CD1c-positive myeloid dendritic cell (primary cell): ENCODE results near the gene PIH1D1.

Experiments used
- DNase-seq: peaks from one replicate; pipeline ENCODE4 v3.0.0-alpha.2; 2016; ENCODE audit errors: extremely low spot score

The PIH1D1 gene

GRCh38 chr19:49451430-49452181 lies at the start of gene PIH1D1:
Gene PIH1D1 (minus strand): TSS chr19:49451814. CDS start chr19:49451574, 240 bp downstream.
- DNase-seq, result peak; percentile 99

GRCh38 chr19:49499030-49499670 lies 47.5 kb upstream of the PIH1D1 start:
- no peak for DNase-seq

- no peak for DNase-seq
Measured at GRCh38 chr19:49498475-49498874, 46.9 kb upstream of the PIH1D1 start.

DNA sequence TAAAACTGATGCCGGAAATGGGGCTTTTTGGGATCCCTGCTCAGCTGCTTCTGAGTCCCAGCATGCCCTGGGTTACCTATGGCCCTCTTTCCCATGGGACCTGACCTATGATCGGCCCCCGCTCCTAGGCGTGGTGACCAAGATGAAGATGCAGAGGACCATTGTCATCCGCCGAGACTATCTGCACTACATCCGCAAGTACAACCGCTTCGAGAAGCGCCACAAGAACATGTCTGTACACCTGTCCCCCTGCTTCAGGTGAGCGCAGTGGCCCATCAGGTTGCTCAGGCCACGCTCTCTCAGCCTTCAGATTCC lies 46.1 kb upstream of the PIH1D1 start:
- DNase-seq, result no peak

DNA sequence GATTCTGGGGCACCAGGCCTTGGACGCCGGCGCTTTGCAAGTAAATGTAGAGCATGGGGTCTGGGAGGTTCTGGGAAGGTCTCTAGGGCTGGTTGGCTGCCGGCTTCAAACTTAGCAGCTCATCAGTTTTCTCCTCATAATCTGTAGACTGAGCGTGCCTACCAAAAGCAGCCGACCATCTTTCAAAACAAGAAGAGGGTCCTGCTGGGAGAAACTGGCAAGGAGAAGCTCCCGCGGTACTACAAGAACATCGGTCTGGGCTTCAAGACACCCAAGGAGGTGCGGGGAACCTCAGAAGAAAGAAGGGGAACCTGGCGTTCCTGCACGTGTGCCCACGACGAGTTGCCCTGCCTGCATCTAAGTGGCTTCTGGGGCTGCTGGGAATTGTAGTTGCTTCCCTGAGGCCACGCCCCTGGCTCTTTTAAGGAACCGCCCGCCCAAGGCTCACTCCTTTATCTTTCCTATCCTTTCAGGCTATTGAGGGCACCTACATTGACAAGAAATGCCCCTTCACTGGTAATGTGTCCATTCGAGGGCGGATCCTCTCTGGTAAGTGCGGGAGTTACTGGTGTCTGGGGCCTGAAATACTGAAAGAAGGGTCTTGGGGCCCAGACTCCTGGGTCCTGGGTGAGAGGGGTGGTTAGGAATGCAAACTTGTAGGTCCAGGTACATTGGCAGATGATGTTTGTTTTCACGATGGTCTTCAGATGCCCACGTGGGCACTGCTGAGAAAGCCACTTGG lies 45.6 kb upstream of the PIH1D1 start:
- DNase-seq, result peak; percentile 93

DNA sequence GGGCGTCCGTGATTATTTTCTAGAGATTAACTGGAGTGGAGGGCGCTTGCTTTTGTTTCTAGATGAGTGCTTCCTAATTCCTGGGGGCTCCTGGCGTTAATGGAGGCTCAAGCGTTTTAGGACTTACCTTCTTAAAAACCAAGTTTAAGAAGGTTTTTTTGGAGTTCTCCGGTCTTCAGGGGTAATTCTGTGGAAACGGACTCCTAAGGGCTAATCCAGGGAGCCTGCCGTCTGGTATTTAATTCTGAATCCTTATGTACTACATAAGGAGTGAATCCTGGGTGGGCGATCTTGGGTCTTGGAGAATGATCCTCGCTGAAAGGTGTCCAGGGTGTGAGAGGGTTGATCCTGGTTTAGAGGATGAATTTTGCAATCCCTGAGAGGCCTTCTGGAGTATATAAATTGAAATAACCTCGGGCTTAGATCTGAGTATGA lies 45.0 kb upstream of the PIH1D1 start:
- DNase-seq, result no peak

DNA sequence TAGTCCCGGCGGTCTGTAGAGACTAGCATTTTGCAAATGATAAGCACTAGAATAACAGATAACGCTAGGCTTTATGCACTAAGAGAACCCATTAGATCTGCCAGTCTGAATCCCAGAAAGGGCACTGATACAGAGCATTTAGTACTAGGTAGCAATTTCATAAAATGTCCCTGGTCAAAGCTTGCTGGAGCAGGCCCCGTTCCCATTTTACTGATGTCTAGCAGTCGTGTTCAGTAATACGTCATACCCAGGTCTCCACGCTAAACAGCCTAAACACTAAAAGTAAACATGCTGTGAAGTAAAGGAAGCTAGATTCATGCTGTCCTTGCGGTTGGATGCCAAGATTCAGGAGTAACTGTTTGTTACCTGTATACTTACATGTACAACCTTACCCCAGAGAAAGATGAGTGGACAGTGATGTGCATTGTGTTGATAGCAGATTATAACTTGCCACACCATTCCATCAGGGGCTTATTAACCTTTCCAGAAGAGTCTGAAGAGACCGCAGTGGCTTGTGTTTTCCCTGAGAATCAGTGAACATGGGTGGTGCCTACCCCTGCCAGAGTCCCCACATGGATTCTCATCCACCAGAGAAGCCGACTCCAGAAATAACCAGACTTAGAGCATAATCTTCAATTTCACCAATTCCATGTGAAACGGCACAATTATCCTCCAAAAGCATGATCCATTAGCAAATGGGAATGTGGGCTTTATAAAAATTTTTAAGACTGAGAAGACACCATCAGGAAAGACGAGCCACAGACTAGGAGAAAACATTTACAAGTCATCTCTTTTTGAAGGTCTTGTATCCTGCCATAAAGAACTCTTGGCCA lies 41.2 kb upstream of the PIH1D1 start:
- DNase-seq, result no peak

- no peak for DNase-seq
Measured at GRCh38 chr19:49491804-49492572, 40.4 kb upstream of the PIH1D1 start.

DNA sequence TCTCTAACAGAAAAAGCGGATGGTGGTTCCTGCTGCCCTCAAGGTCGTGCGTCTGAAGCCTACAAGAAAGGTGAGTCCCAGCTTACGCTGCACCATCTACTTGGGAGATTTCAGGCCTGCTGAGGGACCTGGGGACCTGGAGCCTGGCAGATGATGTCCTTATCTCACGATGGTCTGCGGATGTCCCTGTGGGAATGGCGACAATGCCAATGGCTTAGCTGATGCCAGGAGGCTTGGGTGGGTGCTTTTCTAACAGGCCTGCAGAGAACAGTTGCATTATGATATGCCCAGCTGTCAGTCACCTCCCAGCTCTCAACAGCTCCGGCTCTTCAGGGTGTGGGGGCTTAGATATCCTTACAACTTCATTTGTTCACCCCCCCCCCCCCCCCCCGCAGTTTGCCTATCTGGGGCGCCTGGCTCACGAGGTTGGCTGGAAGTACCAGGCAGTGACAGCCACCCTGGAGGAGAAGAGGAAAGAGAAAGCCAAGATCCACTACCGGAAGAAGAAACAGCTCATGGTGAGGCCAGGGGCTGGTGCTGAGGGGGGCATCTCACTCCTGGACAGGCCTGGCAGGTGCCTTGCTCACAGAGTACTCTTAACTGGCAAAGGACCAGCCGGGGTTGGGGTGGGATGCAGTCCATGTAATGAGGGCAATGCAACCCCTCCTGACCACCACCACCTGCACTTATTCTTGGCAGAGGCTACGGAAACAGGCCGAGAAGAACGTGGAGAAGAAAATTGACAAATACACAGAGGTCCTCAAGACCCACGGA lies 39.6 kb upstream of the PIH1D1 start:
- no peak for DNase-seq

- no peak for DNase-seq
Measured at GRCh38 chr19:49490287-49491029, 38.8 kb upstream of the PIH1D1 start.

DNA sequence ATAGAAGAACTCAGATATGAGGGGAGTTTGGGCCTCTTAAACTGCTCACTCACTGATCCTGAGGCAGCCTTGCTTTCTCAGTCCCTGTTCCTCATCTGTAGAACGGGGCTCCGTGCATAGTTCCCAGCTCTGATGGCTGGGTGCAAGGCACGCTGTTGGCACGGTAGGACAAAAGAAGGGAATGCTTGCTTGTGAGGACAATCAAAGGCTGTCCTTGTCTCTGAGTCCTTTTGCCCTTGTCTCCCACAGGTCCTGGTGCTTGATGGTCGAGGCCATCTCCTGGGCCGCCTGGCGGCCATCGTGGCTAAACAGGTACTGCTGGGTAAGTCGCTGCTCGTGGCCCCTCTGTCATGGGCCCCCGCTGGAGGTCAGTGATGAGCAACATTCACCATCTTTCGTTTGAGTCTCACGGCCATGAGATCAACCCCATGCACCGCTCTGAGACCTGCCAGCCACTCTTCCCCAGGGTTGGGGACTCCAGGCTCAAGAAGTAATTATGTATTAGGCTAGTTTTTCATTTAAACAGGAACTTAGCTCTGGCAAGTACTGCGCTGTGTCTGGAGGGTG lies 38.1 kb upstream of the PIH1D1 start:
- no peak for DNase-seq

- DNase-seq, result no peak
Measured at GRCh38 chr19:49488863-49489537, 37.4 kb upstream of the PIH1D1 start.

DNA sequence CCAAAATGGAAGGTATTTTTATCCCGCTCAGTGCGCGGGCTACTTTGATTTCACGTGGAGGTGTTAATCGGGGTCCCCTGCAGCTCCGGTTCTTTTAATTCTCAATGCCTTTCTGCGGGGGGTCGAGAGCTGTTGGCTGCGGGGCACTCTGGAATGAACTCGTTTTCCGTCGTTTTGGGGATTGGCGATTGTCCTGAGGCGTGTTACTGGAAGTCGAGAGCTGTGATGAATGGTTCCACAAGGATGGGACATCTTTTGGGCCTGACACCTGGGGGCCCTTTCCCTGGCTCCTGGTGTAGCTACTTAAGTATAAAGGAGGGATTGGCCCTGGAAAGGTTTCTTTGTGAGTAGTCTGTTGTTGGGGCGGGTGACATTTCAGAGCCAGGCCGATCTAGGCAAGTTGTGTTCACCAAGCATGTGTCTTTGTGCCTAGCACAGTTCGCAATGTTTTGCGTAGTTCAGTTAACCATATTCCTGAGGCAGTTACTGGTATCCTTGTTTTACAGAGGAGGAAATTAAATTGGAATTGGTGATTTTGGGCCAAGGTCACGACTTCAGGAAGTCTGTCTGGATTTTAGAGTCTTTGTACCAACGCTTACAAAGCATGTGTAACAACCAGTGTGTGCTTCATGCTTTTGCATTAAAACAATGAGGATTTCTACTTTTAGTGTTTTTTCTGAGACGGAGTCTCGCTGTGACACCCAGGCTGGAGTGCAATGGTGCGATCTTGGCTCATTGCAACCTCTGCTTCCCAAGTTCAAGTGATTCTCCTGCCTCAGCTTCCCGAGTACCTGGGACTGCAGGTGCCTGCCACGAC lies 36.6 kb upstream of the PIH1D1 start:
- DNase-seq, result no peak

- DNase-seq, result peak; percentile 100
Measured at GRCh38 chr19:49487277-49488045, 35.8 kb upstream of the PIH1D1 start, which contains the start of gene RPL13A. Gene RPL13A (plus strand): TSS chr19:49487608. CDS start chr19:49487630, 22 bp downstream.

DNA sequence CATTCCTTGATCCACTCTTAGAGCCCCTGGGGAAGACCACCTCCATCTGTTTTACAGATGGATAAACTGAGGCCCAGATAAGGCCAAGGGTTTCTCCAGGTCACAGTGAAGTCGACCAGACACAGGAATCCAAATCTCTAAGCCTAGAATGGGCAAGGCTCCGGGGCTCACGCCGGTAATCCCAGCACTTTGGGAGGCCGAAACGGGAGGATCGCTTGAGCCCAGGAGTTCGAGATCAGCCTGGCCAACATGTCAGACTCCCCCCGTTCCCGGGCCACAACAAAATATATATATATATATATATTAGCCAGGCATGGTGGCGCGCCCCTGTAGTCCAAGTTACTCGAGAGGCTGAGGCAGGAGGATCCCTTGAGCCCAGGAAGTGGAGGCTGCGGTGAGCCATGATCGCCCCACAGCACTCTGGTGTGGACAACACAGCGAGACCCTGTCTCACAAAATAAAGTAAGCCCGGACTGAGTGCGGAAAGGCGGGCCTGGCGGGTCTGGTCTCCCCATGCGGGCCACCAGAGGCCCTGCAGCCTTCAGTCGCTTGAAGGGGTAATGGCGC lies 35.2 kb upstream of the PIH1D1 start:
- DNase-seq, result no peak

GRCh38 chr19:49486232-49486631 lies 34.6 kb upstream of the PIH1D1 start:
- no peak for DNase-seq
